Progenitor cell of endocrine pancreas (in vitro differentiated cells): ENCODE measurements around the gene TMED9. TPM values are rescaled to one million over a fixed set of nuclear protein-coding genes. Genes with fewer than 3 reads are reported as not detected.

Experiments used
- DNase-seq: peaks from one replicate; pipeline ENCODE4 v3.0.0; 2021; ENCODE audit warnings: low spot score; ENCODE audit not compliant: unreplicated experiment
- H3K27ac Mint-ChIP-seq: 2 replicates; pipeline ENCODE4 v1.8.0; 2021; ENCODE audit warnings: mild to moderate bottlenecking, moderate library complexity, mixed read lengths
- H3K27me3 Mint-ChIP-seq: 2 replicates; pipeline ENCODE4 v1.8.0; 2021; ENCODE audit warnings: mixed read lengths
- H3K36me3 Mint-ChIP-seq: 2 replicates; pipeline ENCODE4 v1.8.0; 2022; ENCODE audit warnings: mixed read lengths; ENCODE audit not compliant: insufficient read depth
- H3K4me1 Mint-ChIP-seq: 2 replicates; pipeline ENCODE4 v1.8.0; 2021; ENCODE audit warnings: low read depth, mixed read lengths
- H3K4me3 Mint-ChIP-seq: 2 replicates; pipeline ENCODE4 v1.8.0; 2021; ENCODE audit warnings: low read depth, mild to moderate bottlenecking, moderate library complexity, mixed read lengths
- H3K9me3 Mint-ChIP-seq: 2 replicates; pipeline ENCODE4 v1.8.0; 2021; ENCODE audit warnings: low read depth, mixed read lengths
- total RNA-seq: library from RNA; stranded (reverse); gene quantifications from 2 replicates; pipeline ENCODE4 v1.2.1, GENCODE V29; 2021
- TF ChIP-seq, protein P1 (sequence below): fragments of 200-600 bp; sonication (generic); IDR thresholded peaks from one replicate; pipeline ENCODE4 v1.5.0; 2021; ENCODE audit warnings: antibody characterized with exemption, mild to moderate bottlenecking; ENCODE audit not compliant: unreplicated experiment

Gene TMED9
- total RNA-seq, 1 donor from 2014 or later = 170 TPM

DNA sequence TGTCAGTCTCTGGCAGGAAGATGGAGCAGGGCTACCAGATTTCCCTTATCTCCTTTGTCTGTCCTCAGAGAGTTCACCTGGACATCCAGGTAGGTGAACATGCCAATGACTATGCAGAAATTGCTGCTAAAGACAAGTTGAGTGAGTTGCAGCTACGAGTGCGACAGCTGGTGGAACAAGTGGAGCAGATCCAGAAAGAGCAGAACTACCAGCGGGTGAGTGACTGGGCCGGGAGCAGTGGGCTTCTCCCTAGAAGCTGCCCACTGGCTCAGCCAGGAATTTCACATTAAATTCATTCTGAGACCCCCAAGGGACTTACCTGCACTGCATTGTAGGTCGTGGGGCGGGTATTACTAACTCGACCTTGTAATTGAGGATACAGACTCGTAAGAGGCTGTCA, 2.1 kb downstream of the TMED9 start:
- H3K27ac Mint-ChIP-seq = no peak overlapping the region
- H3K27me3 Mint-ChIP-seq = peaks cover 3% of the 10 kb centered on the region
- H3K36me3 Mint-ChIP-seq = peaks cover 12% of the 10 kb centered on the region
- TF ChIP-seq, protein P1, sequence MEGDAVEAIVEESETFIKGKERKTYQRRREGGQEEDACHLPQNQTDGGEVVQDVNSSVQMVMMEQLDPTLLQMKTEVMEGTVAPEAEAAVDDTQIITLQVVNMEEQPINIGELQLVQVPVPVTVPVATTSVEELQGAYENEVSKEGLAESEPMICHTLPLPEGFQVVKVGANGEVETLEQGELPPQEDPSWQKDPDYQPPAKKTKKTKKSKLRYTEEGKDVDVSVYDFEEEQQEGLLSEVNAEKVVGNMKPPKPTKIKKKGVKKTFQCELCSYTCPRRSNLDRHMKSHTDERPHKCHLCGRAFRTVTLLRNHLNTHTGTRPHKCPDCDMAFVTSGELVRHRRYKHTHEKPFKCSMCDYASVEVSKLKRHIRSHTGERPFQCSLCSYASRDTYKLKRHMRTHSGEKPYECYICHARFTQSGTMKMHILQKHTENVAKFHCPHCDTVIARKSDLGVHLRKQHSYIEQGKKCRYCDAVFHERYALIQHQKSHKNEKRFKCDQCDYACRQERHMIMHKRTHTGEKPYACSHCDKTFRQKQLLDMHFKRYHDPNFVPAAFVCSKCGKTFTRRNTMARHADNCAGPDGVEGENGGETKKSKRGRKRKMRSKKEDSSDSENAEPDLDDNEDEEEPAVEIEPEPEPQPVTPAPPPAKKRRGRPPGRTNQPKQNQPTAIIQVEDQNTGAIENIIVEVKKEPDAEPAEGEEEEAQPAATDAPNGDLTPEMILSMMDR = no peak
- no peak for DNase-seq
- peaks cover 24% of the 10 kb centered on the region for H3K4me1 Mint-ChIP-seq
- H3K4me3 Mint-ChIP-seq = no peak overlapping the region
- no peaks in the 10 kb centered on the region for H3K9me3 Mint-ChIP-seq

DNA sequence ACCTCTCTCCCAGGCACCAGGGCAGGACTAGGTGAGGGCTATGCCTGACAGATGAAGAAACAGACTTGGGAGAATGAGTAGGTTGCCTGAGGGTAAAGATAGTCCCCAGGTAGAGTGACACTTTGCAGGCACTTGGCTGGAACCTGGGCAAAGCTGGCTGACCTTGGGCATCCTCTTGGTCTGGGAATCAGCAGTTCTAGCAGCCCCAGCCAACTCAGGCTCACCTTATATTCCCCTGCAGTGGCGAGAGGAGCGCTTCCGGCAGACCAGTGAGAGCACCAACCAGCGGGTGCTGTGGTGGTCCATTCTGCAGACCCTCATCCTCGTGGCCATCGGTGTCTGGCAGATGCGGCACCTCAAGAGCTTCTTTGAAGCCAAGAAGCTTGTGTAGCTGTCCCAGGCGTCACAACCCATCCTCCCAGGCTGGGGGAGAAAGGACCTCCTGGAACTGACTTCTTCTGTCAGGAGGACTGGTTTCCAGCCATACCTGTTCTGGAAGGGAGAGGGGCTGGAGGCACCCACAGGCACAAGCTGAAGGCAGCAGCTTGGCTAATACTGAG, 3.1 kb downstream of the TMED9 start:
- Mint-ChIP-seq H3K4me1 (peaks cover 16% of the 10 kb centered on the region), H3K9me3 (no peaks in the 10 kb centered on the region), H3K36me3 (peaks cover 12% of the 10 kb centered on the region), H3K27me3 (peaks cover 3% of the 10 kb centered on the region), H3K27ac (no peak overlapping the region), H3K4me3 (no peak overlapping the region)
- TF ChIP-seq, protein P1 = no peak
- DNase-seq = no peak

DNA sequence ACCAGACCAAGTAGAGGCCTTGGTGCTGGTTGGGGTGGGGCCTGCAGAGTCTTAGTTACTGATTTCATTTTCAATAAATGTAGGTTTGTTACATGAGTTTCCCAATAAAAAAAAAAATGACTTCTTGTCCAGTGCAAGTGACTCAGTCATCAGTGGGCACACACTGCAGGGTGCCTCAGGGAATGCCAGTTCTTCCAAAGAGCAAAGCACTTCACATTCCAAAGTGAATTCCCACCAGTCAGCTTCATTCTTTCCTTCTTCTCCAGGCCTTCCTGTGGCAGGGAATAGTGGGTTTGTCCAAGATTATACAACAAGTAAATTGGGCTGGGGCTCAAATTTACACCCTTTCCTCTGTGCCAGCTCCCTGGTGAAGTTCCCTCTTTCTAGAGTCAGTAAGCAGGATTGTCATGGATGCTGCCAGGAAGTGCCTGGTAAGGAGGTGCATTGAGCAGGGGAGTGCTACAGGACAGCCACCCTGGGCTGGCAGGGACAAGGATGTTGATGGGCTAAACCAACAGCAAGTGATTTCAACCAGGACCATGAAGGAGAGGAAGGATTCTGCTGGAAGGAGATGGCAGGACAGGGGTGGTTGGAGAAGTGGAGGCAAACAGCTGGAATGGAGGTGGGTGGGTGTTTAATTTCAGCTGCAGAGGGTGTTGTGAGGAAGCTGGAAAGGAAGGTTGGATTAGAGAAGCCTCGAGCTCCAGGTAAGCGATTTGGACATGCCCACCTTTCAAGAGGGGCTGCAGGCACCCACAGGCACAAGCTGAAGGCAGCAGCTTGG, 4.2 kb downstream of the TMED9 start:
- Mint-ChIP-seq H3K9me3 (no peaks in the 10 kb centered on the region), H3K4me3 (no peak overlapping the region), H3K4me1 (peaks cover 17% of the 10 kb centered on the region), H3K27me3 (no peaks in the 10 kb centered on the region), H3K36me3 (peaks cover 12% of the 10 kb centered on the region), H3K27ac (no peak overlapping the region)
- no peak for DNase-seq
- TF ChIP-seq, protein P1 = no peak

DNA sequence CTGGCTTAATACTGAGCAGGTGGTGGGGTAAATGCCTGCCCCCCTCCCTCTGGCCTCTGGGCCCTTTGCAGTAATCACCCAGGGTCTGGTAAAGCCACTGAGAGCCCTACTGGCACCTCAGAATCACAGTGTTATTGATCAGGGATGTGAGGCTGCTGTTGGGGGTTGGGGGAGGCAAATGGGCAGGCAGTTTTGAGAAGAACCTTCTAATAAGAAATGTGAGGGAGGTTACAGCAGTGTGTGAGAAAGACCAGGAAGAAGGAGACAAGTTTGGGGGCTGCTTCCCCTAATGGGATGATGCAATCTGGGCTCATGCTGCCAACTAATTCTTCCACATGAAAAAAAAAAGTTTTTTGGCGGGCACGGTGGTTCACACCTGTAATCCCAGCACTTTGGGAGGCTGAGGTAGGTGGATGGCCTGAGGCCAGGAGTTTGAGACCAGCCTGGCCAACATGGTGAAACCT, 4.8 kb downstream of the TMED9 start:
- no peak overlapping the region for H3K4me3 Mint-ChIP-seq
- peaks cover 12% of the 10 kb centered on the region for H3K36me3 Mint-ChIP-seq
- H3K9me3 Mint-ChIP-seq = no peaks in the 10 kb centered on the region
- TF ChIP-seq, protein P1 = no peak
- no peak for DNase-seq
- H3K27me3 Mint-ChIP-seq = no peaks in the 10 kb centered on the region
- peaks cover 18% of the 10 kb centered on the region for H3K4me1 Mint-ChIP-seq
- H3K27ac Mint-ChIP-seq = no peak overlapping the region

DNA sequence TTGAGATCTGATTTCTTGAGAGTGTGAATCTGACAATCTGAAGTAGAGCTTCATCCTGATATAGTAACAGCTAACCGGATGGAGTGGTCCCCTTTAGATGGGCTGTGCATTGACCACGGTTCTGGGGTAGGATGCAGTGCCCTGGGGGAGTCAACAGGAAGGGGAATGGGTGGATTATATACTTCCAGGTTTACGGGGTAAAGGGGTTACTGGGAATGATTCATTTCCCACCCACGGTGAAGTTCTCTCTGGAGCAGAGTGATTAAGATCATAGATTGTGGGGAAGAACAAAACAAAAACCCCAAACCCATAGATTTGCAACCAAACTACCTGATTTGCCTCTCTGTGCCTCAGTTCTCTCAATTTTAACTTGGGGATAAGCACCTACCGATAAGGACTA, 6.5 kb downstream of the TMED9 start:
- TF ChIP-seq, protein P1 = no peak
- Mint-ChIP-seq H3K27me3 (no peaks in the 10 kb centered on the region), H3K36me3 (peaks cover 12% of the 10 kb centered on the region), H3K4me1 (peaks cover 15% of the 10 kb centered on the region), H3K27ac (no peak overlapping the region), H3K4me3 (peak overlapping the region; percentile 69), H3K9me3 (no peaks in the 10 kb centered on the region)
- DNase-seq = no peak
